Stimulated activated CD4-positive, alpha-beta T cell treated with anti-CD3 and anti-CD28 coated beads, Interleukin-15, amount 100 ng/mL, for 24 hours (primary cell): ENCODE measurements around the gene ZNF620.
"Not testable (repeated sequence)": the region's sequence is repeated elsewhere in the genome, so short reads cannot be mapped to it uniquely, and the experiment has no call there.

Experiments used
- DNase-seq: peaks from one replicate; pipeline ENCODE4 v3.0.0-alpha.2; 2020

Gene ZNF620

DNA sequence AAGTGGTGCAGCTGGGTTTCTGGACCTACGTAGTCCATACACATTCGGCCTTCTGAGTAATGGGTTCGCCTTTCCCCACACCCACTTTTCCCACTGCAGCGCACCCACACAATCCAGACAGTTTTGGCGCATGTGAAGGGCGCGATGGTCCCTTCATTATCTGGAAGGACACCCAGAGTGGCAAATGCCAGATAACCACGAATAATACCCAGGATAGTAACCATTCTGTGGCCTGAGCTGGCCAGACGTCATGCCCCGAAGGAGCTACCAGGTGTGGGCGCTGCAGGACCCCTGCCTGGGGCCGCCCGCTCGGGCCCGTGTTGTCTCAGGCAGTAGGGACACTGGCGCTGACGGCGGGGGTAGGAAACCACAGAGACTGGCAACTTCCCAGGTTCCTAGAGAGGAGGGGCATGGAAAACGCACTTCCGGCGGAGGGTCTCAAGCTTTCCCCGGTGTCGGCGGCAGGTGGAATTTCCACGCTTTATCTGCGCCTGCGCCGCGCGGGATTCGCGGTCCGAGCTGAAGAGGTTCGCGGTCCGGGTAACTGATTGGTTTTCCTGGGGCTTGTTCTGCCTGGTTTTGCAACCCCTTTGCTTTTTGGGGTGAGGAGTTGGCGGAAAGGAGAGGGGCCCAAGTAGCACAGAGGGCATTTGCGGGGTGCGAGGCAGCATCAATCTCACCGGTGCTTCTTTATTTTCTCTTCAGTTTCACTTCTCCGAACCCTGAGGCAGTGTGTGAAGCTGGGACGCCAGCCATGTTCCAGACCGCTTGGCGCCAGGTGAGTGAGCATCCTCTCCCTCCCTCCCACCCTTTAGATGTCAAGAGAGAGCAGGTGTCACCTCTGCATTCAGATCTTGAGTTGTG, at the start of gene ZNF620:
TSS of gene ZNF620 (plus strand) at position 441 of the 864 bp plus-strand sequence. CDS start at position 755, 314 bp downstream.
- peak; percentile 75 for DNase-seq

DNA sequence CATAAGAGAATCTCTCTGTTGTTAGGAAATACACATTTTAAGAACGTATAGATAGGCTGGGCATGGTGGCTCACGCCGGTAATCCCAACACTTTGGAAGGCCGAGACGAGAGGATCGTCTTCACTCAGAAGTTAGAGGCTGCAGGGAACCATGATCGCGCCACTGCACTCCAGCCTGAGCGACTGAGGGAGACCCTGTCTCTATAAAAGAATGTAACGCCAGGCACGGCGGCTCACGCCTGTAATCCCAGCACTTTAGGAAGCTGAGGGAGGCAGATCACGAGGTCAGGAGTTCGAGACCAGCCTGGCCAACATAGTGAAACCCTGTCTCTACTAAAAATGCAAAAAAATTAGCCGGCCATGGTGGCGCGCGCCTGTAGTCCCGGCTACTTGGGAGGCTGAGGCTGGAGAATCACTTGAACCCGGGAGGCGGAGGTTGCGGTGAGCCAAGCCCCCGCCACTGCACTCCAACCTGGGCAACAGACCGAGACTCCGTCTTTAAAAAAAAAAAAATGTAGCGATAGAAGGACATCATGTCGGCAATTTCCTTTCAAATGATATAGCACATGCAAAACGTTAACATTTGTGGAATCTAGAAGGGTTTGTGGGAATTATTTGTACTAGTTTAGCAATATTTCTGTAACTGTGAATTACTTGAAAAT, 49.4 kb upstream of the ZNF620 start:
- no peak for DNase-seq

DNA sequence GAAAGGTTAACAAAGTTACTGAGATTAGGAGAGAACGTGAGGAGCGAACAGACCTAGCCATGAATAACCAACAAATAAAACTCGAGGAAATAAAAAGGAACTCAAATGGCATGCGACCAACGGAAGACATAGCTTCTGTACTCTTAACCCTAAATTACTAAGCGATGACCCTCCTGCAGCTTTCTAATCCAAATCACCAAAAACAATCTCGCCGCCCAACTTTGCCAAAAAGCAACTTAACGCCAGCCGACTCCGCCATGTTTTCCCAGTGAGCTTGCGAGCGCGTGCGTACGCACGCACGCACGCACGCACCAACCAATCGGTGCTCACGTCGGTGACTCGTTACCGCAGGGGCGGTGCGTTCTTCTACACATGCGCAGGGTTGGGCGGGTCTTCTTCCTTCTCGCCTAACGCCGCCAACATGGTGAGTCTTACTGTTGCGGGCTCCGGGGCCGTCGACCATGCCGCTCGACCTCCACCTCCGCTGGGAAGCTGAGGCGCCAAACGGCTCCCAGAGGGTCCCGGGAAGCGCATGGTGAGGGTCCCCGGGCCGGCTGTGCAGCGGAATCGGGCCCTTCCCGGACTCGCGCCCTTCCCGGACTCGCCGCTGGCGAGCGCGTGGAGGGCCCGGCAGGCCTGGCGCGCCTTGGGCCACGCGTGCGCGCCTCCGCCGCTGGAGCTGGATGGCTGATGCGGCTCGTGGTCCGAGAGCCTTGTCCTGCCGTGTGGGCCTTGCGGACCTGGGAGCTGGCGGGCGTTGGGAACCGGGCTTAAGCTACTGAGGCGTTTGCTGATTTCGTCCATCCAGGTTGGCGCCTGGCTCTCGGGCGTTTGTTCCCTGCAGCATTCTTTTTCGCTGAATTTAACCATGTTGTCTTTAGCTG, 48.7 kb upstream of the ZNF620 start, which contains the start of gene RPL14:
TSS of gene RPL14 (plus strand) at position 400 of the 884 bp plus-strand sequence. CDS start at position 533, 133 bp downstream.
- DNase-seq: peak; percentile 97

- no peak for DNase-seq
These were observed 47.4 kb upstream of the ZNF620 start for GRCh38 chr3:40458473-40458872.

- DNase-seq: not testable (repeated sequence)
These were observed 45.4 kb upstream of the ZNF620 start for GRCh38 chr3:40460481-40460880.

DNA sequence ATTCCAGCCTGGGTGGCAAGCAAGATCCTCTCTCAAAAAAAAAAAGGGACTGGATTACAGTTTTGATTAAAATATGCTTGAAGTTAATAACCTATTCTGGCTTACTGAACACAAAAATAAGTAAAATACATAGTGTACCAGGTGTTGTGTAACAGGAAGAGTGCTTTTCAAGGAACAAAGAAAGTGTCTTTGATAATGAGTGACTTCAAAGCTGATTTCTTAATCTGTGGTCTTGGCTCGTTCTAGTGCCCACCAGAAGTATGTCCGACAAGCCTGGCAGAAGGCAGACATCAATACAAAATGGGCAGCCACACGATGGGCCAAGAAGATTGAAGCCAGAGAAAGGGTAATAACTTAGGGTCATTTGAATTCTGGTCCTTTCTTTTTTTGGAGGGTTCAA, 44.7 kb upstream of the ZNF620 start:
- no peak for DNase-seq

GRCh38 chr3:40462838-40463237, 43.0 kb upstream of the ZNF620 start:
- not testable (repeated sequence) for DNase-seq

GRCh38 chr3:40463579-40463978, 42.3 kb upstream of the ZNF620 start:
- no peak for DNase-seq

GRCh38 chr3:40464339-40465110, 41.3 kb upstream of the ZNF620 start:
- no peak for DNase-seq

GRCh38 chr3:40465111-40465407, 40.8 kb upstream of the ZNF620 start:
- DNase-seq: no peak

- no peak for DNase-seq
These were observed 40.4 kb upstream of the ZNF620 start for GRCh38 chr3:40465456-40465855.

- no peak for DNase-seq
These were observed 37.8 kb upstream of the ZNF620 start for GRCh38 chr3:40468018-40468417.

DNA sequence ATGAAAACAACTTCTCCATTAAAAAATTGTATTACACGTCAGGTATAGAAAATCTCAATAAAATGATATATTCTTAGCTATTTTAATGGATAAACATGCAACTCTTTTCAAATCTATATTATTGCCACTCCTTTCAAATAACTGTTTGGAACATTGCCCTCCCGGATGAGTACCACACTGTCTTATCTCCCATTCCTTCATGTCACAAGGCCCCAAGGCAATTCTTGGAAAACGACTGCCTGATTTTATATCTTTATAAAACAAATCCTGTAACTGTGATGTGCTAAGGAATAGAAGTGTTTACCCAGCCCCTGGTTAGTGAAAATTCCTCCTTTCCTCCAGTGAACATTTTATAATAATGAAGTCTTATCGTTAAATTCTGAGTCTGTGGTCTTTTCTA, 35.1 kb upstream of the ZNF620 start:
- no peak for DNase-seq

GRCh38 chr3:40476478-40477470, 29.1 kb upstream of the ZNF620 start, which contains the start of gene ZNF619:
ZNF619 (plus strand) TSS chr3:40477122; CDS start chr3:40477980, 858 bp downstream.
- DNase-seq: peak; percentile 62

- DNase-seq: no peak
These were observed 28.2 kb upstream of the ZNF620 start for GRCh38 chr3:40477666-40478065.

- DNase-seq: no peak
These were observed 18.7 kb upstream of the ZNF620 start for GRCh38 chr3:40487172-40487571.

DNA sequence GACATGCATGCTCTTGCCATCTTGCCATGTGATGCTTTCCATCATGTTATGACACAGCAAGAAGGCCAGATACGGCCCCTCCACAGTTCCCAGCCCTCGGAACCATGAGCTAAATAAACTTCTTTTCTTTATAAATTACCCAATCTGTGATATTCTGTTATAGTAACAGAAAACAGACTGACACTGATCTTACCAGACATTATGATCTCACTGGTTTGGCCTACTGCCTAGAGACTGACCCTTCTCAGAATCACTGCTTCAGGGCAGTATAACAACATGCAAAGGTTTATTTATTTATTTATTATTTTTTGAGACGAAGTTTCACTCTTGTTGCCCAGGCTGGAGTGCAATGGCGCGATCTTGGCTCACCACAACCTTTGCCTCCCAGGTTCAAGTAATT, 14.9 kb upstream of the ZNF620 start:
- no peak for DNase-seq

- DNase-seq: no peak
These were observed 11.1 kb upstream of the ZNF620 start for GRCh38 chr3:40494698-40495097.

- no peak for DNase-seq
These were observed 8.6 kb upstream of the ZNF620 start for GRCh38 chr3:40497288-40497687.

GRCh38 chr3:40499952-40500351, 5.9 kb upstream of the ZNF620 start:
- no peak for DNase-seq

DNA sequence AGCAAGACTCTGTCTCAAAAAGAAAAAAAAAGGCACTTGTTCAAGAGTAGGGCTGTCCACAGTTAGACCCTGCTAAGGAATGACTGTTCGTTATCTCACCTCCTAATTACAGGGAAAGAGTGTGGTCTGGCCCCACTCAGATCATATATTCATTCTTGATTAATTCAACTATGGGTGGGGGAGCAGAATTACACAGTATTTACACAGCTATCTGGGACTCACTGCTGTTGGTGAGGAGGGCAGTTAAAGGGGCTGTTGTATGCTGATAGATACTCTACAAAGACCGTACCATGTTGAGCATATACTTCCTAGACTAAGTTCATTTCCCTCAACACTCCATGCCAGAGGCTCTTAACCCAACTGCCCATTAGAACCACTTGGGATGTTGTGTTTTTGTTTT, 3.8 kb upstream of the ZNF620 start:
- no peak for DNase-seq
